HEK293 (cell line): ENCODE data around the gene TPST2.

ENCODE experiments used
- CTCF ChIP-seq: fragments of 450-650 bp; formaldehyde crosslinking; IDR thresholded peaks from 2 replicates; pipeline ENCODE4 v1.5.1; 2016; ENCODE audit warnings: missing biosample characterization, missing genetic modification characterization
- REST ChIP-seq: fragments of 450-650 bp; formaldehyde crosslinking; IDR thresholded peaks from 2 replicates; pipeline ENCODE4 v1.5.1; 2016; ENCODE audit warnings: missing biosample characterization, missing genetic modification characterization
- ZNF132 ChIP-seq: fragments of 450-650 bp; formaldehyde crosslinking; IDR thresholded peaks from 2 replicates; pipeline ENCODE4 v1.5.1; 2017; ENCODE audit warnings: missing biosample characterization, missing genetic modification characterization, borderline replicate concordance
- ZNF600 ChIP-seq: fragments of 450-650 bp; formaldehyde crosslinking; IDR thresholded peaks from 2 replicates; pipeline ENCODE4 v1.5.1; 2016; ENCODE audit warnings: missing biosample characterization, missing genetic modification characterization
- ZNF843 ChIP-seq: fragments of 450-650 bp; formaldehyde crosslinking; IDR thresholded peaks from 2 replicates; pipeline ENCODE4 v1.5.1; 2016; ENCODE audit warnings: missing biosample characterization, missing genetic modification characterization
- ZSCAN30 ChIP-seq: fragments of 450-650 bp; IDR thresholded peaks from 2 replicates; pipeline ENCODE4 v1.5.1; 2018; ENCODE audit warnings: missing biosample characterization, mild to moderate bottlenecking, missing genetic modification characterization, moderate library complexity
- TF ChIP-seq, protein P1 (sequence below): fragments of 450-650 bp; formaldehyde crosslinking; IDR thresholded peaks from 2 replicates; pipeline ENCODE4 v1.5.1; 2016; ENCODE audit warnings: missing biosample characterization, missing genetic modification characterization
- TF ChIP-seq, protein P2 (sequence below): IDR thresholded peaks from 2 replicates; pipeline ENCODE4 v1.6.1; 2011; ENCODE audit warnings: mild to moderate bottlenecking, low read depth, low read length, borderline replicate concordance

DNA sequence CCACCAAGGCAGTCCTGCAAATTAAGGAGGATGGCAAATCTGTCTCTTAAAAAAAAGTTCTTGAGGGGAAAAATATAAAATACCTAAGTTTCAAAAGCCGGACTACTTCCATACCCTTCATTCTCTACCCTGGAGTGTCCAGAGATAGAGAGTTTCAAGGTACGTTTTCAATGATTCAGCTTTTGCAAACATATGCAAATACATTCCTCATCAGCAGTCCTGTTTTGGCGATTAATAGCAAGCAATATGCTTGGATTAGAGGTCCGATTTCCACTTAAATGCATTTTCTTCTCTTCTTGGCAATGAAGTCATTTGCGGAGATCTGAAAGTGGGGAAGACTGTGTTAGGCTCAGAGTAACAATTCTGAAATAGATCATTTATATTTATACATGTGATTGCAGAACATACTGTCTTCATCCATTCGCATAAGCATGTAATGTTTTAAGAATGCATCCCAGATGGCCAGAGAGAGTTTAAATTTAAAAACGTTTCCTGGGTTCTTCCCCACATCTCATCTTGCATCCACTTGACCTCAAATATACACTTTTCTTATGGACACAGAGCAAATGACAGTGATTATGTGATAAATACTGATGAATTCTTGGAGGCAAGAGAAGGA lies 63.9 kb downstream of the TPST2 start:
- TF ChIP-seq ZNF843 (tag by site-specific recombination) (no peak), ZNF132 (tag by site-specific recombination) (no peak), ZSCAN30 (tag by site-specific recombination) (no peak), ZNF600 (tag by site-specific recombination) (no peak), CTCF (tag by site-specific recombination) (no peak), REST (tag by site-specific recombination) (no peak)
- TF ChIP-seq, protein P1, sequence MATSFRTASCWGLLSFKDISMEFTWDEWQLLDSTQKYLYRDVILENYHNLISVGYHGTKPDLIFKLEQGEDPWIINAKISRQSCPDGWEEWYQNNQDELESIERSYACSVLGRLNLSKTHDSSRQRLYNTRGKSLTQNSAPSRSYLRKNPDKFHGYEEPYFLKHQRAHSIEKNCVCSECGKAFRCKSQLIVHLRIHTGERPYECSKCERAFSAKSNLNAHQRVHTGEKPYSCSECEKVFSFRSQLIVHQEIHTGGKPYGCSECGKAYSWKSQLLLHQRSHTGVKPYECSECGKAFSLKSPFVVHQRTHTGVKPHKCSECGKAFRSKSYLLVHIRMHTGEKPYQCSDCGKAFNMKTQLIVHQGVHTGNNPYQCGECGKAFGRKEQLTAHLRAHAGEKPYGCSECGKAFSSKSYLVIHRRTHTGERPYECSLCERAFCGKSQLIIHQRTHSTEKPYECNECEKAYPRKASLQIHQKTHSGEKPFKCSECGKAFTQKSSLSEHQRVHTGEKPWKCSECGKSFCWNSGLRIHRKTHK: no peak
- TF ChIP-seq, protein P2, sequence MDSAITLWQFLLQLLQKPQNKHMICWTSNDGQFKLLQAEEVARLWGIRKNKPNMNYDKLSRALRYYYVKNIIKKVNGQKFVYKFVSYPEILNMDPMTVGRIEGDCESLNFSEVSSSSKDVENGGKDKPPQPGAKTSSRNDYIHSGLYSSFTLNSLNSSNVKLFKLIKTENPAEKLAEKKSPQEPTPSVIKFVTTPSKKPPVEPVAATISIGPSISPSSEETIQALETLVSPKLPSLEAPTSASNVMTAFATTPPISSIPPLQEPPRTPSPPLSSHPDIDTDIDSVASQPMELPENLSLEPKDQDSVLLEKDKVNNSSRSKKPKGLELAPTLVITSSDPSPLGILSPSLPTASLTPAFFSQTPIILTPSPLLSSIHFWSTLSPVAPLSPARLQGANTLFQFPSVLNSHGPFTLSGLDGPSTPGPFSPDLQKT: no peak
